ENCODE data around the gene OLIG1. TPM values are rescaled to one million over a fixed set of nuclear protein-coding genes. Genes with fewer than 3 reads are reported as not detected.

Gene OLIG1
- total RNA-seq, 4 donors from 2014 or later: 1.2 TPM; not detected in 3

DNA sequence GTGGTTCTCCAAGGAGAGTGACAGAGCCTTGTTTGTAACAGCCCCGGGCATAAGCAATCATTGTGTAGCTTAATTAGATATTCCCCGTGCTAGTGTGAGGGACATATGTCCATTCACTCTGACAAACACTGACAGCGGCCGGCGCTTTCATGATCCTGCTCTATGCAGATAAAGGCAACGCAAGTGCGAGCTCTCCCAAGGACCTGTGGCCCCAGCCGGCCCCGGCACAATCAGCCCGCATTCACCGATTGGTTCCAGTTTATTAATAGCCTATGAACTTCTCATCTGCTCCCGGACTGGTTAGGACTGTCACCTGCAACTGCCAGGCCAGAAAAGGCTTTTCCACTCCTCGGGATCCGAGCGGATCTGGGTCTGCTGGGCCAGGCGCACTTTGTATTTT, 18.0 kb upstream of the OLIG1 start:
- WGBS, 2 donors: 86% methylated on average over 16 of the region's 16 CpGs
- intact Hi-C loops (cut with DNase I; ENCODE audit: low total_unique reads): no loop called here
- no peak for DNase-seq (ENCODE audit: low spot score in 2 of 2)
- no peak overlapping the region for H3K4me3 ChIP-seq (ENCODE audit: low read depth, poor library complexity, severe bottlenecking)
- TF ChIP-seq POLR2A (IDR thresholded peaks at IDR 0.05): no peak
- TF ChIP-seq, protein P1, sequence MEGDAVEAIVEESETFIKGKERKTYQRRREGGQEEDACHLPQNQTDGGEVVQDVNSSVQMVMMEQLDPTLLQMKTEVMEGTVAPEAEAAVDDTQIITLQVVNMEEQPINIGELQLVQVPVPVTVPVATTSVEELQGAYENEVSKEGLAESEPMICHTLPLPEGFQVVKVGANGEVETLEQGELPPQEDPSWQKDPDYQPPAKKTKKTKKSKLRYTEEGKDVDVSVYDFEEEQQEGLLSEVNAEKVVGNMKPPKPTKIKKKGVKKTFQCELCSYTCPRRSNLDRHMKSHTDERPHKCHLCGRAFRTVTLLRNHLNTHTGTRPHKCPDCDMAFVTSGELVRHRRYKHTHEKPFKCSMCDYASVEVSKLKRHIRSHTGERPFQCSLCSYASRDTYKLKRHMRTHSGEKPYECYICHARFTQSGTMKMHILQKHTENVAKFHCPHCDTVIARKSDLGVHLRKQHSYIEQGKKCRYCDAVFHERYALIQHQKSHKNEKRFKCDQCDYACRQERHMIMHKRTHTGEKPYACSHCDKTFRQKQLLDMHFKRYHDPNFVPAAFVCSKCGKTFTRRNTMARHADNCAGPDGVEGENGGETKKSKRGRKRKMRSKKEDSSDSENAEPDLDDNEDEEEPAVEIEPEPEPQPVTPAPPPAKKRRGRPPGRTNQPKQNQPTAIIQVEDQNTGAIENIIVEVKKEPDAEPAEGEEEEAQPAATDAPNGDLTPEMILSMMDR (IDR thresholded peaks at IDR 0.05): no peak

DNA sequence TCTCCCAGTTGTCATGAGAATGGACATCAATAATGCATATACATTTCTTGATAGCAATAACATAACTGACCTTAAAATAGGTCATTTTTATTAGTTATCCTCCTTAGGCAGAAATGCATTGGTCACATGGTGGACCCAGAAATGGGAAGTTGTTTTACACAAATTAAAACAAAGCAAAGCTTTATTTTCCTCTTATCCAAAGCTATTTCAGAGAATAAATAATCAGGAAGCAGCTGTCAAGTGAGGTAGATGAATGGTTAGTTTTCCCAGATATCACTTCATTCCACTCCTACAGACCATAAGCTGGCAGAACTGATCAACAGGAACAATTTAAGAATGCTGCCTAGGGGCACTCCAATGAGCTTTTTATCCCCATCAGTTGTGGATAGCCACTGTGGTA, 16.0 kb upstream of the OLIG1 start:
- DNase-seq (ENCODE audit: low spot score in 2 of 2): no peak
- TF ChIP-seq, protein P1 (IDR thresholded peaks at IDR 0.05): no peak
- no peak for TF ChIP-seq POLR2A (IDR thresholded peaks at IDR 0.05)
- H3K4me3 ChIP-seq (ENCODE audit: low read depth, poor library complexity, severe bottlenecking): no peak overlapping the region
- intact Hi-C loops (cut with DNase I; ENCODE audit: low total_unique reads): no loop called here

DNA sequence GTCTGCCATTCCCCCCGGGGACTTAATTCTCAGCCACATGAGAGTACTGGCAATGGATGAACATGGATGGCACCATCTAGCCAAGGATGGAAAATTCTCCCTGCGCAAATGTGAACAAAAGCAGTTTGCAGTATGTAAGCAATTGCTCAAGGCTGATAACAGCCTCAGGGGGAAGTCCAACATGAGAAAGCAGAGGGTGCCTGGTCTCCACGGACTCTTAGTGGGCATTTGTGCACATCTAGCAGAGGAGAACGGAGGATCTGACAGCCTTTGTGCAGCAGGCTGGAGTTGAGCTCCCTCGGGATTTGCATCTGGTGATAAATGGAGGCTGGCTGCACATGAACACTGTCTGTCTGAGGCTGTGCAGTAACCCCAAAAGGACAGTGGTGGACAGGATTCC, 13.9 kb upstream of the OLIG1 start:
- TF ChIP-seq, protein P1 (IDR thresholded peaks at IDR 0.05): no peak
- no peak for TF ChIP-seq POLR2A (IDR thresholded peaks at IDR 0.05)
- no peak overlapping the region for H3K4me3 ChIP-seq (ENCODE audit: low read depth, poor library complexity, severe bottlenecking)
- intact Hi-C loops (cut with DNase I; ENCODE audit: low total_unique reads): no loop called here
- DNase-seq (ENCODE audit: low spot score in 2 of 2): no peak
- WGBS, 2 donors: 78 to 80% methylated on average over 5 of the region's 5 CpGs

DNA sequence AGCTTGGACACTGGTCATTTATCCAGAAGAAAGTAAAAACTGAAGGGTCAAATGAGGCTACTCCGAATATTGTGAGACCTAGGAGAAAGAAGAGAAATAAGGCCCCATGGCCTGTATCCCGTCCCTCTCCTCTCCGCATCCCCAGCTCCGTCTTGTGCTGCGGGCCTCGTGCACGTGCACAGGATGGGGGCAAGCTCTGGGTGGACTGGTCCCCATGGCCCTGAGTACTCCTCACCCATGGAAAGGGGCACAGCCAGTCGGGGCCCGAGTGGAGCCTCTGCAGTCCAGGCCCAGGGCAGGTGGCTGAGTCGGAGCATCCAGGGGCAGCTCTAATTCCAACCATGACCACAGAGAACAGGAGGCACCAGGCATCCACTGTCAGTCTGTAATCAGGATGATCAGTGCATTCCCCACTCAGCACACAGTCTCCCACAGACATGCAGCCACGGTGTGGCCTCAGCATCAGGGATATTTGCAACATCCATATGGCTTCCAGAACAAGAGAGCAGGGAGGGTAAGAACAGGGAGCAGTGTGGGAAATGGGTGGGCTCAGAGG, 12.5 kb upstream of the OLIG1 start:
- no peak for DNase-seq (ENCODE audit: low spot score in 2 of 2)
- intact Hi-C loops (cut with DNase I; ENCODE audit: low total_unique reads): no loop called here
- 84 to 93% methylated on average over 9 to 11 of the region's 11 CpGs for WGBS, 2 donors
- TF ChIP-seq, protein P1 (IDR thresholded peaks at IDR 0.05): no peak
- TF ChIP-seq POLR2A (IDR thresholded peaks at IDR 0.05): no peak
- no peak overlapping the region for H3K4me3 ChIP-seq (ENCODE audit: low read depth, poor library complexity, severe bottlenecking)

DNA sequence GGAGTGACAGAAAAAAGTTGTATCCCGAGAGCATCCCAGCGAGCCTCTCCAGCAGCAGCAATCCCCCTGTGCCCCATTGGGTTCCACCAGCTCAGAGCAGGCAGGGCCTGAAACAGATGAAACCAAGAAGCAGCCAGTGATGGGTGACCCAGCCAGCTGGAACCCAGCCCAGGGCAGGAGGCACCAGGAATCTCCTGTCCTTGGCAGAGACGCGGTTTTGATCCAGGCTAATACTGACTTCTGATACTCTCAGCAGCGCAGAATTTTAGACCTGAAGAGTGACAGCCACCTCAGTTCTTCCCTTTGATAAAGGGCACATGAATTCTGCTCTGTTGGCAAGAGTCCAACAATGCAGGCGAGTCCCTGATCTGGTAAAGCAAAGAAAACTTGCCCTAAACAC, 11.4 kb upstream of the OLIG1 start:
- DNase-seq (ENCODE audit: low spot score in 2 of 2): no peak
- 41 to 46% methylated on average over 6 of the region's 6 CpGs for WGBS, 2 donors
- intact Hi-C loops (cut with DNase I; ENCODE audit: low total_unique reads): no loop called here
- TF ChIP-seq POLR2A (IDR thresholded peaks at IDR 0.05): no peak
- TF ChIP-seq, protein P1 (IDR thresholded peaks at IDR 0.05): no peak
- no peak overlapping the region for H3K4me3 ChIP-seq (ENCODE audit: low read depth, poor library complexity, severe bottlenecking)

DNA sequence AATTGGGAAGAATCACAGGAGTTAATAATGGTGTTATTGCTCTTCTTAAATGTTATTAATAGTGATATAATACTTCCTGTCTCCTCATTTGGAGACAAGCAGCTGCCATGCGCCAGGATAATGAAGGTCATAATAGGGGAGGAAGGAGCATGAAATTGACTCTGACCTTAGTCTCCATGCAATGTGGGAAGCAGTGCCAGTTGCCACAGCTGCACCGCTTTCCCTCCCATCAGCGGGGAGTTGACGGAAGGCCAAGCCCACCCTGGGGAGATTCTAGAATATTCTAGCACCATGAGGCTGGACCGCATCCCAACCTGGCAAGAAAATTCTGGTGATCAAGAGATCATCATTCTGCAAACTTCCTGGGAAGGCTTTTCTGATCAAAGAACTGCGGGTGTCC, 11.0 kb upstream of the OLIG1 start:
- no peak for TF ChIP-seq POLR2A (IDR thresholded peaks at IDR 0.05)
- TF ChIP-seq, protein P1 (IDR thresholded peaks at IDR 0.05): no peak
- DNase-seq (ENCODE audit: low spot score in 2 of 2): no peak
- intact Hi-C loops (cut with DNase I; ENCODE audit: low total_unique reads): no loop called here
- 56 to 59% methylated on average over 6 of the region's 6 CpGs for WGBS, 2 donors
- H3K4me3 ChIP-seq (ENCODE audit: low read depth, poor library complexity, severe bottlenecking): no peak overlapping the region
